ENCODE results near the gene GNA14.
"Not testable (repeated sequence)": the region's sequence is repeated elsewhere in the genome, so short reads cannot be mapped to it uniquely, and the experiment has no call there.

GNA14 gene

DNA sequence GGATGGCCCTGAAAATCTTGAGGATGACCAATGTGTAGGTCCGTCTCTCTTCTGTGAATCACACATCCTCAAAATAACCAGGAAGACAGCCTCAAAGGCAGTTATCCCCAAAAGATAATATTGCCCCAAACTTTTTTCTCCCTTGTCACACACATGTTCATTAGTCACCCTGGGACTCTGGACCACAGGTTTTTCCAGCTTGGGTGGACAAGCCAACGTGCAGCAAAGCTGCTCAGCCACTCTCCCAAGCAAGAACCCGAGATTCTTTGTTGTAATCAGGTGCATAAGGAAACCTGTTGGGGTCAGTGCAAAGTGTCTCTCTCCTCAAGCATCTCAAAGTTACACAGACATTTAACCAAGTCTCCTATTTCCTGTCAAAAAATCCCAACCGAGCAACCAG is 196.6 kb downstream of the GNA14 start:
- DNase-seq (ENCODE audit: low spot score) = no peak

DNA sequence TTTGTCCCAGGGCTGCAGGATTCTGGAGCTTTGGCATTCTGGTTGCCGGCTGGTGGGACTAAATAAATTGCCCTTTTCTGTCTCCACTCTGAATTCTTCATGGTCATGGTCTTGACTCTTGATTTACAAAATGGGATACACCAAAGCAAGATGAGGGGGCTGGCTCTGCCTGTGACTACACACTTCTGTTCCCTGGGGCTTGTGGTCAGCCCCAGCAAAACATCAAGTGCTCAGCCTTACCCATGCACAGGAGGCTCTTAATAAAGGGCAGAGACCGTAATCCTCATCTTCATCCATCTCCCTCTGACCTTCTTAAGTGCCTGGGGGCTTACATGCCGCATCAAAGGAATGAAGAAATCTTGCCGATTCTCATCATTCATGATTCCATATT is 198.0 kb downstream of the GNA14 start:
- no peak for DNase-seq (ENCODE audit: low spot score)

DNA sequence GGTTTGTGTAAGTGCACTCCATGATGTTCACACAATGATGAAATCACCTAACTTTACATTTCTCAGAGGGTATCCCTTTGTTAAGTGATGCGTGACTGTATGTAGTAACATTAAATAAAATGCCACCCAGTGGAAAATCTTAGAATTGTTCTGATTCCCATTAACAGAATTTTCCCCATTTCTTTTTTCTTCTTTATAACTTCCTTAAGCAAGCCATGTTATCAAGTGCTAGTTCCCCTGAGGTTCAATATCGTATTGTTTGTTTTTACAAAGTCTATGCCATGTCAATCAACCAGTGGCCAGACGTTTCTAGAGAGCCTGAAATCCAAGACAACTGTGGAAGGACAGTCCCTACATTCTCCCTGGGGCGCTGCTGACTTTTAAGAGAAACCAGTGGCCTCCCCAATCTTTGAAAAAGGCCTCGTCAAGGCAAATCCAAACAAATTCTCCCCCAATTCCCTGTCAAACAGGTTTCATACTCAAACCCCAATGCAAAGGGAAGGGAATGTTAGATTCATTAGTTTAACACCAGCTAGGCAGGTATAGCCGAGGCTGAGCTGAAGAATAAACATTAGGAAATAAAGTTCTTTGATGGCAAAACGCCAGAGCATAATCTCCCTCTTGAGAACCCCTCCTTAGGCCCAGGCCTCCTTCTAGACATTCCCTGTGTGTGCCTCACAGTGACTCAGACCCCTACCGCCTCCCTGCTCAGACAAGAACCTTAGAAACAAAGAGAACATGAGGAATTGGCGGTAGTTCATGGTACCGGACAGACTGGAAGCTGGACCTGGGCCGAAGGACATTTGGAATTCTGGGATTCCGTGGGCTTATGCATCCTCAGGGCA is 198.7 kb downstream of the GNA14 start:
- DNase-seq (ENCODE audit: low spot score) = no peak

DNA sequence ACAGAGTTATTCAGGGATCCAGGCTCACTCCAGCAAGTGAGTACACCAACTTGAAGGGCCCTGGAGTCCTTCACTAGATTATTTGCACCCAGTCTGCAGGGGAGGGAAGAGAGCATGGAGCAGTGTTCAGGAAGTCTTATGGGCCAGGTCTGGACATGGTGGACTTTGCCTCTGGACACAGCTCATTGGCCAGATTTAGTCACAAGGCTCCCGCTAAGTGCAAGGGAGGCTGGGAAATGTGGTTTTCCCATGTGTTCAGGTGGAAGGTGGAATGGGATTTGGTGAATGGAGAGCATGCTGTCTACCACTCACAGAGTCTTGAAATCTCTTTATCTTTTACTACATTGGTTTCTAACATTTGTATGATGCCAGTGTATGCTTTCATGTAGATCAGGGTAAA is 200.5 kb downstream of the GNA14 start:
- no peak for DNase-seq (ENCODE audit: low spot score)

DNA sequence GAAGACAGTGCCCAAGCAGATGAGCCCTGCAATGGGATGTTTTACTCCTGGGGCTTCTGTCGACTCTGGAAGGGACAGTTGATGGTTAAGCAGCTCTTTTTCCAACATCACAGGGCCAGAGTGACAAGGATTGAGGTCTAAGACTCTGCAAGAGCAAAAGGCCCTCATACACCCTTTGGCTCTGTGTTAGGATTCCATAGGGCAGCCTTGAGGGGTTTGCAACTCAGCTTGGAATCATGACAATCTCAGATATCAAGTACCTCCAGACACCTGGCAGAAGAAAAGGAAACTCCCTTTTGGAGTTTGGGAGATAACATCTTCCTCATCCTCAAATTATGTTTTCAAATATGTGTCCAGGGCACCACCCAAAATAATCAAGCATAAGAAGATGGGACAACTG is 205.7 kb downstream of the GNA14 start:
- no peak for DNase-seq (ENCODE audit: low spot score)

DNA sequence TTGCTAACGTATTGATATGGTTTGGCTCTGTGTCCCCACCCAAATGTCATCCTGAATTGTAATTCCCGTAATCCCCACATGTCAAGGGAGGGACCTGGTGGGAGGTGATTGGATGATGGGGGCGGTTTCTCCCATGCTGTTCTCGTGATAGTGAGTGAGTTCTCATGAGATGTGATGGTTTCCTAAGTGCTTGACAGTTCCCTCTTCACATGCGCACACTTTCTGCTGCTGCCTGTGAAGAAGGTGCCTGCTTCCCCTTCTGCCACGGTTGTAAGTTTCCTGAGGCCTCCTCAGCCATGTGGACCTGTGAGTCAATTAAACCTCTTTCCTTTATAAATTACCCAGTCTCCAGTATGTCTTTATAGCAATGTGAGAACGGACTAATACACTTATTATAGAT is 207.0 kb downstream of the GNA14 start:
- not testable (repeated sequence) for DNase-seq (ENCODE audit: low spot score)

DNA sequence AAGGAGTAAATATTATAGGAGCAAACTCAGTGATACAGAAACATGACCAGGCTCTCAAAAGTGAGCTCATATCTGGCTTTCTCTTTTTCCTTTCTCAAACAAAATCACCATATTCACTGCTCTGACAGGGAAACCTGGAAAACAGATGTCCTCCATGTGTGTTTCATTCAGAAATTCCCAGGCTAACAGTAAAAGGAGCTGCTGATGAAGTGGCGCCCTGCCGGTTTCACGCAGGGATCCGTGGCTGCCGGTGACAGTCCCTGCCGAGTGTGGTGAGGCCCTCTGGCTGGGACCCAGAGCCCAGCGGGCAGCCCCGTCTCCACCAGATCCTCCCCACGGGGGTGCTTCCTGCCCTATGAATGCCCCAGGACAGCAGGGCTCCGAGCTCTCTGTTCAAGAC is 208.1 kb downstream of the GNA14 start:
- DNase-seq (ENCODE audit: low spot score) = no peak

DNA sequence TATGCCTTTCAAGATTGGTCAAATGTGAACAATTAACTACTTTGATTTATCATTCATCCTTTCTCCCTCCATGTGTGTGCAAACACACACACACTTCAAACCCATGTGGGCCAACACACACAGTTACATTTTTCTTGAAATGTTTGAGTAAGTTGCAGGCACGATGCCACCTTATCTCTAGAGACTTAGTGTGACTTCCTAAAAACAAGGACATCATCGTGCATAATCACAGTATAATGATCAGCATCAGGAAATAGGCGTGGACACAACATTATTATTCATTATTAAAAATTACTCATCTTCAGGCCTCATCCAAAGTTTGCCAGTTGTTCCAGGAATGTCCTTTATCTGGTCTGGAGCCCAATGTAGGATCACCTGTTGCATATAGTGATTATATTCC is 209.5 kb downstream of the GNA14 start:
- no peak for DNase-seq (ENCODE audit: low spot score)

DNA sequence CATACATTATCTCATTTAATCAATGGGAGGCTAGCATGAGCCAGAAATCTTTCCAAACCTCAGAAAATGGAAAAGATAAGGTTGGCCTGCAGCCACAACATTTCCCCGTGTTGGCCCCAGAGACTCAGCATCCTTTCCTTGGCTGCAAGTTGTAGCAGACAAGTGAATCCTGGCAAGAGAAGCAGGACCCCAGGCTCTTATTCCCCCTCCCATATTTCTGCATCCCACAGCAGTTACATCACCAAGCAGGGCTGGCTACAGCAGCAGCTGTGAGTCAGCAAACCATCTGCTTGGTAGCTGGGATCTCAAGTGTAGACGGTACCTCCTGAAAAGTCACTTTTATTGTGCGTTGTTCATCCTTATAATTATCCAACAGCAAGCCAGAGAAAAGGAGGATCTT is 212.4 kb downstream of the GNA14 start:
- no peak for DNase-seq (ENCODE audit: low spot score)

DNA sequence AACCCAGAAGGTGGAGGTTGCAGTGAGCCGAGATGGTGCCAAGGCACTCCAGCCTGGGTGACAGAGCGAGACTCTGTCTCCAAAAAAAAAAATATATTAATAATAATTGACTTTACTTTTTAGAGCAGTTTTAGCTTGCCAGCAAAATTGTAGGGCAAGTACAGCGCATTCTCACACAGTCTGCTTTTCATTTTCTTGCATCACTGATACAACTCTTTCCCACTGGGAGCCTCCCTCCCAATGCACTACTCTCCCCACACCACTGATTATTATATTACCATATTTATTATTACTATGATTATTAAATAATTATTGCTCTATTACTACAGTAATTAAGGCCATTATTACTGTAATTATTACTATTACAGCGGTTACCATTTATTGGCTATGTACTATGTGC is 212.8 kb downstream of the GNA14 start:
- no peak for DNase-seq (ENCODE audit: low spot score)

DNA sequence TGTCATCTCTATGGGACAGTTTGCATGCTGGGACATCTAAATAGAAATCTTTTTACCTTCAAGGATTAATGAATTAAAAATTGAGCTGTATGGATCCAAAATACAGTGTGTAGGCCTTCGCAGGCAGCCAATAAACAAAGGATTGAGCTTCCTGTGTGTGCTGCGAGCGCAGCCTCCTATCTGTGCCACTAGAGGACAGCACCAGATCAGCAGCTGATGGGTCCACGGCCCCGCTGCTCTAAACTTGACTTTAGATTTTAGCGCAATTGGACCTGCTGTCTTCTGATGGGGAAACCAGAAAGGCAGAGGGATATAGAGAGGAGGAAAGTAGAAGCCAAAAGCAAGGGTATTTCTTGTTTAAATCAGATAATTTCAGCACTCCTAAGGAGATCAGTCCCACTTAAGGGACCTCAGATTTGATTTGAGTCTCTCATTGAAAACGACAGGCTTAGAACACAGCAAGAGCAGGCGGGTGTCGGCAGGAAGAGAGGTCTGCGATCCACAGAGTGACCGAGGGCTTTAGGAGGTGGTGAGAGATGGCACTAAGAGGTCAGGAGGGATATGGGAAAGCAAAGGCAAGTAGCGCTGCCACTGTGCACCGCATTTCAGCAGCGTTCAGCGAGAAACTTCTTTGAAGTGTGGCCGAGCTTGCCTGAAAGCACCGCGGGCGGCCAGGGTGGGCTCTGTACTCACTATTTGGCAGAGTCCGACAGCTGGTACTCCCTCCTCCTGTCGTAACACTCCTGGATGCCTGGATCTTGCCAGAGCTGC is 214.3 kb downstream of the GNA14 start:
- DNase-seq (ENCODE audit: low spot score) = peak; percentile 80

DNA sequence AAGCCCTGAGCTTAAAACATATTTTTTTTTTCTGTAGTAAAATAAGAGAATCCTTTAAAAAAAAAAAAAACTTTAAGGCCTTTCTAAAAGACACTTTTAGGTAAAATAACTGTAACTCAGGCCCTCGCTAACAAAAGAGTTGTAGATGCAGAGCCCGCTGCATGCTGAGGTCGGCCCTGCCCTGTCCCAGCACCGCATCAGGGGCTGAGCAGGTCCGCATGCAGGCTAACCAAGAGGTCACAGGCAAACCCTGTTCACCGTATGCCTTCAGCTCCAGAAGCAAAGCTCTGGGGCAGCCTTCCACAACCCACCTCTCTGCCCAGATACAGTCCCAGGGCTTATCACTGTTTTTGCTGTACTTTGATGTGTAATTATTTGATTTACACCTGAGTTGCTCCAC is 216.1 kb downstream of the GNA14 start:
- DNase-seq (ENCODE audit: low spot score) = no peak

DNA sequence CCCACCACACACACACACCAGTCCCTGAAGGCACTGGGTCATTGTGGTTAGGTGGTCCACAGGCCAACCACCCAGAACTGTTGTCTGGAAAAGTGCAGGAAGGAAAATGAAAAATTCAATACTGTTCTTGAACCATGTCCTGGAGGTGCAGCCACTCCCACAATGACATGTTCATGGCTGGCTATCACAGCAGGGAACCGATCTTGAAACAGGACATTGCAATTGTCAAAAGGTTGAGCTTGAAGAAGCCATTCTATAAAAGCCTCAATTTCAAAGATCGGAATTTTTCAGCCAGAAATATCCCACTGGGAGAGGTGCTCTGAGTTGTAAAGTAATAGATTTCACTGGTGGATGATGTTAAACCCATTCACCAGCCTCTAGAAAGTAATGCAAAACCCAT is 218.2 kb downstream of the GNA14 start:
- DNase-seq (ENCODE audit: low spot score) = no peak

DNA sequence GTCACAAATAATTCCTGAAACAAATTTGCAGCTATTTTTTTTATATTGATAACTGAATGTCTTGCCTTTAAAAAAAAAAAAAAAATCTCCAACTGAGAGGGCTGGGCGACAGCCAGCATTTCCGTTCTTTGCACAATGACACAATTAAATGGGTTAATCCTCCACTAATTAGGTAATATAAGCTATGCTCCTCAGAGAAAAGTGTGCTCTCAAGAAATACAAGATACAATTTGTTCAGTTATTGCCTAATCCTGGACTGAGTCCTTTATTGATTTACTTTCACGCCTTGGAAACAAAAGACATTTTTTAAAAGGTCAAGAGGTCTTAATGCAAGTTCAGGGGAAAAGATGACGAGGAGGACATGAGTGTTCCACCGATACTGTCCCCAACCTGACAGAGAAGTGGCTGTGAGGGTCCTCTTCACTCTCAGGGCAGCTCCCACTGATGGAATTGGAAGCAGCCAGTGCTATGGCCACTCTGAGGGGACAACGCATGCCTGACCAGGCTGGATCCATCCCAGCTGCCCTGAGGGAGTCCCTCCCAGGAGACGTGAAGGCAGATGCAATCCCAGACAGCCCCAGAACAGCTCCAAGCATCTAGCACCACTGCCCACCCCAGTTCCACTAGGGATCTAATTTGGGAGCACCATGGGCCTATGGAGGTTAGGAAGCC is 220.7 kb downstream of the GNA14 start:
- DNase-seq (ENCODE audit: low spot score) = no peak

DNA sequence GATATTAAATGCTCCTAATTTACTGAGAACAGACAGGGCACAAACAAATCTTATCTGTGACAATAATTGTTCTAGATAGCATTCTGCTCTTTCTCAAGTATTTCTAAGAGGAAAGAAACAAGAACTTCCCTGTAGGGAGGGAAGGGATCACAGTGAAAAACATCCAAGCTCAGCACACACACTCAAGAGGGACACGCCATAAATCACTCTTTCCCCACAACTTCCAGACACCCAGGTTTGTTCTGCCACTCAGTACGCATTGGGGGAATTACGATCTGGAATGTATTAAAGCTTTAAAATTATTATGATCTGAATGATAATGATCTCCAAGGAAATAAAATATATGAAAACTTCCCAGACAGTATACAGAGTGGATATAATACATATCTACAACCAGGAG is 221.4 kb downstream of the GNA14 start:
- no peak for DNase-seq (ENCODE audit: low spot score)

DNA sequence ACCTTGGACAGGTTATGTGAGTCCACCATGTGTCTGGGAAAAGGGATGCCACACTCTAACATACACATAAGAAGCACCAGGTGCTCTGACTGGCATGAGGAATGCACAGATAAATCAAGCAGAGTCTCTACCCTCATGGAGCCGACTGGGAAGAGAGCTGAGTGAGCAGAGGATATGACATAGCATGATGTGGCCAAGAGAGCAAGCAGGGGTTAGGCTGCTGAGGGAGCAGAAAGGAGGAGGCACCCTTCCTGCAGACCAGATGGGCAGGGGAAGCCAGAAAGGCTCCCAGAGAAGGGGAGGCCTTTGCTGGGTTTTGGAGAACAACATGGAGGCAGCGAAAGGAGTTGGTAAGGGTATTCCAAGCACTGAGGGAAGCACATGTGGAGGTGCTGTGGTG is 223.1 kb downstream of the GNA14 start:
- no peak for DNase-seq (ENCODE audit: low spot score)

DNA sequence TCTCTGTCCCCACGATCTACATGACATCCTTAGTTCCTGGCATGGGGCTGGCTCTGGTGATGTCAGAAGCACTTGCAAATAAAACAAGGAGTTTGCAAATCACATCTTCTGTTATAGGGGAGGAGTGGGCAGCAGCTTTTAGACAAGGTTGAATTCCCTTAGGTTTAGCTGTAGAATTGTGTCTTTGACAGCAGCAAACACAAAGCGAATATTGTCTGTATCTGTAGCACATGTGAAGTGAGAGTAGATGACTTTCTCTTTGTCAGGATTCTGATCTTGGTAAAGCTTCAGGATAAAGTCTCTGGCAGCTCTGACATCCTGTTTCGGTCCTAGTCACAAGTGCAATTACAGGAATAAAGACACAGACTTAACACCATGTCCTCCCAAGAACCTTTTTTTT is 224.3 kb downstream of the GNA14 start:
- DNase-seq (ENCODE audit: low spot score) = no peak

DNA sequence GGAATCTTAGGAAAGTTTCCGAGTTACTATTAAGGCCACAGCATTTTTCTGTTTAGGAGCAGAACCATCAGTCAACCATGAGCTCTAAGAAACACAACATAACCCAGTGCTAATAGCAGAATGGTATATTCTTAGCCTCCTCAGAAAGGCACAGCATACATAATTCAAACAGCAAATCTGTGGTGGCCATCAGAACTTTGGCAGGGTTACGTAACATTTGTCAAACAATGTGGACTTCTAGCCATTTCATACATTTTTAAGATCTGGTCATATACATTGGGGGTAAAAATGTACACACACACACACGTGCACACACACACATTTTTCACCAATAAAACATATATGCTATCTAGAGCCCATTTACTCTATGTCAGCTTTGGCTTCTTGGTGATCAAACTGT is 225.2 kb downstream of the GNA14 start:
- no peak for DNase-seq (ENCODE audit: low spot score)

DNA sequence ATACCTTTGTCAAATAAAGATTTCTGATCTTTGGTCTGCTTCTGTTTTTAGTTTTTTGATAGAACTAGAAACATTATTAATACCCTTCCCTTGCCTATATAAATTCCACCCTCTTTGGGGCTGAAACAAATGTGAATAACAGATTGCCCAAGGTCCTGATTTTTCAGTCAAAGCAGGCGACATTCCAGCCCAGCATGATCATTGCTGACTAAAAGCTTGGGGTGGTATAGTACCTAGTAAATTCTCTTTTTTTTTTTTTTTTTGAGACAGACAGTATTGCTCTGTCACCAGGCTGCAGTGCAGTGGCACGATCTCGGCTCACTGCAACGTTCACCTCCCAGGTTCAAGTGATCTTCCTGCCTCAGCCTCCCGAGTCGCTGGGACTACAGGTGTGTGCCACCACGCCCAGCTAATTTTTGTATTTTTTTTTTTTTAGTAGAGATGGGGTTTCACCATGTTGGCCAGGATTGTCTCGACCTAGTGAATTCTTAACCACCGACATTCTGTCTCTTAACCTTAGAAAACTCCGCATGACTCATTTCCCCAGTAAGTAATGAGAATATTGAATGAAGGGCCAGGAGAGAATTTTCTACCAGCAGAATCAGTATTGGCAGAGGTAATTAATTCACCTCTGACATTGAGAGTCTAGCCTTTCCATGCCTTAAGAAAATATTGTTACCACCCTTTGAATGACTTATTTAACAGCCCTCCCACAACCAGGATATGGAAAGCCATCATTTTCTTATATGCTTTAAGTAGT is 226.4 kb downstream of the GNA14 start:
- DNase-seq (ENCODE audit: low spot score) = no peak

DNA sequence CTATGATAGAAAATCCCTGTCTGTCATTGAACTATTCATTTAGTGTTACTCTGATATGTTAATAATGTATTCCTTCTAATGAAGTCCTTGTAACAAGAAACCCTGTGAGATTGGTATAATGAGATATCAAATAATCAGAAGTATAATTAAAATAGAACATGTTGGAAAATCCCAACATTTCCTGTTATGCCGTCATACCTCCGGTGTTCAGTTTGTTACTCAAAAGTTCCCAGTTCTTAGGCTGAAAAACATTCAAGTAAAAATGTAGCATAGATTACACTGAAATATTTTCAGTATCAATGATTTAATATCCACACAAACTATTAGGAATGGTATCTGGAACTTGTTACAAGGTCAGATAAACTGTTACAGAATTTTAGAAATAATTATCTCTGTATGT is 227.5 kb downstream of the GNA14 start:
- no peak for DNase-seq (ENCODE audit: low spot score)

DNA sequence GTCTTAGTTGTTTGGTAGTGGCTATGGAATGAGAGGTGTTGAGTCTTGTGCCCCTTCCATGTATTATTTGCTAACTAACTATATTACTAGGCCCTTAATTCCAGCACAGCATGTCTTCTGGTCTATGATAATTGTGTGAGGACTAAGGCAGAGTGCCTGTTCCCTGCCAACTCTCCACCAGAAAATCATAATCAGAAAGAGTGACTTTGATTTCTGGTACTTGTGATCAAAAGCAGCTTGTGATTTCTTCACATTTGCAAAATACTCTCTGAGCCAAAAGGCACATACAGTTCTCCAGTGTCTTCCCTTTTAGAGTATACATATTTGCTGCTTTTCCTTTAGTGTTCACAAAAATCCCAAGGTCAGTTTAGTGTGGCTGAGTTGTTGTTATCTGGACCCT is 229.9 kb downstream of the GNA14 start:
- no peak for DNase-seq (ENCODE audit: low spot score)

DNA sequence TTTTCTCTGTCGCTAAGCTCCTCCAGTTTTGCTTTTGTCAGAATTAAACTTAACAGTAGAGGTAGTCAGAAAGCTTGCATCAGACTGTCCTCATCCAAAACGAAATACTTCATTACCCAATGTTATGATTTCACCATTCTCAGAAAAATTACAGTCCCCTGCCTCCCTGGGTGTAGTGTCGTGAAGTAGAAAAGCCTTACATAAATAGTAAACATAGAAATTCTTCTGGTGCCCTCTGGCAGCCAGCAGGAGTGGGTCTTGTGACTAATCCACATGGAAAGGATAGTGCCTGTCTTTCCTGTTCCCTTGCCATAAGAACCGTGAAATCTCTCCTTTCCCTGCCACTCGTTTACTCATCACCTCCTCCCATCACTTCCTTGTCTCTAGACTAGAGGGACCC is 230.6 kb downstream of the GNA14 start:
- DNase-seq (ENCODE audit: low spot score) = no peak

All from SK-N-DZ (cell line).